ENCODE data around the gene SLC38A5.
"Not testable (repeated sequence)": the region's sequence is repeated elsewhere in the genome, so short reads cannot be mapped to it uniquely, and the experiment has no call there.

SLC38A5 gene

GRCh38 chrX:48458711-48459110, 11.3 kb downstream of the SLC38A5 start:
- no peak overlapping the region for H3K27ac Mint-ChIP-seq
- H3K27me3 Mint-ChIP-seq (ENCODE audit: low read depth, poor library complexity) = peaks cover under 1% of the 10 kb centered on the region
- no peak for TF ChIP-seq CTCF (IDR thresholded peaks at IDR 0.05)
- H3K9me3 Mint-ChIP-seq = peaks cover 63% of the 10 kb centered on the region
- no peak overlapping the region for H3K4me3 Mint-ChIP-seq
- peaks cover 5% of the 10 kb centered on the region for H3K36me3 Mint-ChIP-seq (ENCODE audit: low read depth)
- H3K4me1 Mint-ChIP-seq = no peaks in the 10 kb centered on the region
- DNase-seq = no peak

- no peak for TF ChIP-seq CTCF (IDR thresholded peaks at IDR 0.05)
- Mint-ChIP-seq H3K27me3 (ENCODE audit: low read depth, poor library complexity) (no peaks in the 10 kb centered on the region), H3K27ac (no peak overlapping the region), H3K9me3 (peaks cover 54% of the 10 kb centered on the region), H3K4me3 (no peak overlapping the region), H3K4me1 (no peaks in the 10 kb centered on the region), H3K36me3 (ENCODE audit: low read depth) (peaks cover 5% of the 10 kb centered on the region)
- DNase-seq = no peak
These were observed 13.3 kb downstream of the SLC38A5 start for GRCh38 chrX:48456628-48457331.

- H3K9me3 Mint-ChIP-seq = peaks cover 38% of the 10 kb centered on the region
- no peak for DNase-seq
- H3K4me3 Mint-ChIP-seq = no peak overlapping the region
- H3K4me1 Mint-ChIP-seq = no peaks in the 10 kb centered on the region
- peaks cover 3% of the 10 kb centered on the region for H3K27me3 Mint-ChIP-seq (ENCODE audit: low read depth, poor library complexity)
- no peaks in the 10 kb centered on the region for H3K36me3 Mint-ChIP-seq (ENCODE audit: low read depth)
- no peak for TF ChIP-seq CTCF (IDR thresholded peaks at IDR 0.05)
- no peak overlapping the region for H3K27ac Mint-ChIP-seq
These were observed 18.4 kb downstream of the SLC38A5 start for GRCh38 chrX:48451708-48452107.

- Mint-ChIP-seq H3K36me3 (ENCODE audit: low read depth) (no peaks in the 10 kb centered on the region), H3K27me3 (ENCODE audit: low read depth, poor library complexity) (peaks cover 3% of the 10 kb centered on the region), H3K4me1 (no peaks in the 10 kb centered on the region), H3K27ac (no peak overlapping the region), H3K4me3 (no peak overlapping the region), H3K9me3 (peaks cover 38% of the 10 kb centered on the region)
- DNase-seq = no peak
- TF ChIP-seq CTCF (IDR thresholded peaks at IDR 0.05) = no peak
These were observed 20.0 kb downstream of the SLC38A5 start for GRCh38 chrX:48450076-48450475.

- H3K27me3 Mint-ChIP-seq (ENCODE audit: low read depth, poor library complexity); H3K4me3 Mint-ChIP-seq; H3K27ac Mint-ChIP-seq; DNase-seq; H3K36me3 Mint-ChIP-seq (ENCODE audit: low read depth); H3K4me1 Mint-ChIP-seq: not testable (repeated sequence)
- peaks cover 42% of the 10 kb centered on the region for H3K9me3 Mint-ChIP-seq
These were observed 22.9 kb downstream of the SLC38A5 start for GRCh38 chrX:48447201-48447600.

GRCh38 chrX:48433713-48434112, 36.3 kb downstream of the SLC38A5 start:
- not testable (repeated sequence) for H3K36me3 Mint-ChIP-seq (ENCODE audit: low read depth); DNase-seq; H3K27me3 Mint-ChIP-seq (ENCODE audit: low read depth, poor library complexity); H3K27ac Mint-ChIP-seq; H3K4me3 Mint-ChIP-seq; H3K4me1 Mint-ChIP-seq
- H3K9me3 Mint-ChIP-seq = peaks cover 66% of the 10 kb centered on the region

- H3K27ac Mint-ChIP-seq, H3K4me1 Mint-ChIP-seq, DNase-seq: not testable (repeated sequence)
These were observed 39.9 kb downstream of the SLC38A5 start for GRCh38 chrX:48430166-48430565.

GRCh38 chrX:48429606-48430005, 40.5 kb downstream of the SLC38A5 start:
- H3K4me1 Mint-ChIP-seq; H3K36me3 Mint-ChIP-seq (ENCODE audit: low read depth); H3K27ac Mint-ChIP-seq; DNase-seq; H3K4me3 Mint-ChIP-seq; H3K27me3 Mint-ChIP-seq (ENCODE audit: low read depth, poor library complexity): not testable (repeated sequence)
- H3K9me3 Mint-ChIP-seq = peaks cover 49% of the 10 kb centered on the region

More at GRCh38 chrX:48430166-48430565, 39.9 kb downstream of the SLC38A5 start:
- peaks cover 55% of the 10 kb centered on the region for H3K9me3 Mint-ChIP-seq
- not testable (repeated sequence) for H3K36me3 Mint-ChIP-seq (ENCODE audit: low read depth); H3K4me3 Mint-ChIP-seq; H3K27me3 Mint-ChIP-seq (ENCODE audit: low read depth, poor library complexity)

GRCh38 chrX:48427027-48427716, 42.9 kb downstream of the SLC38A5 start:
- not testable (repeated sequence) for H3K36me3 Mint-ChIP-seq (ENCODE audit: low read depth); H3K27ac Mint-ChIP-seq; H3K4me3 Mint-ChIP-seq; H3K27me3 Mint-ChIP-seq (ENCODE audit: low read depth, poor library complexity); H3K4me1 Mint-ChIP-seq; DNase-seq
- H3K9me3 Mint-ChIP-seq = peaks cover 27% of the 10 kb centered on the region

GRCh38 chrX:48411860-48412259, 58.2 kb downstream of the SLC38A5 start, which contains the start of gene SSX4B:
SSX4B (minus strand) TSS chrX:48411960; CDS start chrX:48411372, 588 bp downstream.
- not testable (repeated sequence) for H3K9me3 Mint-ChIP-seq; H3K4me1 Mint-ChIP-seq; H3K27ac Mint-ChIP-seq; H3K36me3 Mint-ChIP-seq (ENCODE audit: low read depth); DNase-seq; H3K27me3 Mint-ChIP-seq (ENCODE audit: low read depth, poor library complexity); H3K4me3 Mint-ChIP-seq

Measured in nephron progenitor cell (in vitro differentiated cells).